HepG2 (cell line): Measurements from ENCODE around the gene CAST. TPM values are rescaled to one million over a fixed set of nuclear protein-coding genes. Genes with fewer than 3 reads are reported as not detected.
A peak's percentile ranks its signal among the peaks of the same experiment; 100 is the strongest.

ENCODE experiments used
- AGO2 ChIP-seq: fragments of 200-400 bp; formaldehyde crosslinking; optimal IDR thresholded peaks from 2 replicates; pipeline ENCODE3; 2017; ENCODE audit warnings: mild to moderate bottlenecking, low read depth, low read length, moderate library complexity
- ELF1 ChIP-seq: sonication (generic); formaldehyde crosslinking; IDR thresholded peaks from 2 replicates; pipeline ENCODE4 v1.4.0; 2020; ENCODE audit warnings: missing genetic modification reagents
- GABPB1 ChIP-seq: IDR thresholded peaks from 2 replicates; pipeline ENCODE4 v1.6.1; 2016; ENCODE audit warnings: mild to moderate bottlenecking, missing genetic modification reagents, moderate library complexity, missing compliant biosample characterization
- GTF2F1 ChIP-seq: fragments of 150-350 bp; IDR thresholded peaks from 2 replicates; pipeline ENCODE4 v1.6.1; 2014; ENCODE audit warnings: low read length
- HOXD1 ChIP-seq: sonication (generic); formaldehyde crosslinking; IDR thresholded peaks from 2 replicates; pipeline ENCODE4 v1.5.0; 2020; ENCODE audit warnings: missing genetic modification reagents
- IKZF4 ChIP-seq: sonication (generic); formaldehyde crosslinking; IDR thresholded peaks from 2 replicates; pipeline ENCODE4 v1.5.1; 2020; ENCODE audit warnings: borderline replicate concordance, mild to moderate bottlenecking, low read depth, missing genetic modification reagents; ENCODE audit errors: not compliant biosample characterization
- KMT2A ChIP-seq: sonication (generic); formaldehyde crosslinking; IDR thresholded peaks from 2 replicates; pipeline ENCODE4 v1.4.0; 2020; ENCODE audit warnings: missing genetic modification reagents
- PAF1 ChIP-seq: IDR thresholded peaks from 2 replicates; pipeline ENCODE4 v1.6.1; 2016; ENCODE audit warnings: missing genetic modification reagents, missing compliant biosample characterization
- PAWR ChIP-seq: sonication (generic); formaldehyde crosslinking; IDR thresholded peaks from 2 replicates; pipeline ENCODE4 v1.4.0; 2020; ENCODE audit warnings: missing genetic modification reagents, mild to moderate bottlenecking, borderline replicate concordance
- PCBP2 ChIP-seq: fragments of 200-400 bp; formaldehyde crosslinking; optimal IDR thresholded peaks from 2 replicates; pipeline ENCODE3; 2018; ENCODE audit warnings: low read length, low read depth; ENCODE audit not compliant: poor library complexity, severe bottlenecking
- REPIN1 ChIP-seq: sonication (generic); formaldehyde crosslinking; IDR thresholded peaks from 2 replicates; pipeline ENCODE4 v1.8.0; 2022; ENCODE audit warnings: missing genetic modification reagents, low read depth, mild to moderate bottlenecking, borderline replicate concordance
- SOX5 ChIP-seq: IDR thresholded peaks from 2 replicates; pipeline ENCODE4 v1.6.1; 2016; ENCODE audit warnings: borderline replicate concordance
- TEAD3 ChIP-seq: optimal IDR thresholded peaks from 2 replicates; pipeline ENCODE3; 2016; ENCODE audit warnings: borderline replicate concordance
- WIZ ChIP-seq: sonication (generic); formaldehyde crosslinking; IDR thresholded peaks from 2 replicates; pipeline ENCODE4 v1.5.1; 2020; ENCODE audit warnings: mild to moderate bottlenecking, missing genetic modification reagents
- ZNF3 ChIP-seq: IDR thresholded peaks from 2 replicates; pipeline ENCODE4 v1.7.0; 2017; ENCODE audit warnings: inconsistent platforms
- ZNF451 ChIP-seq: sonication (generic); formaldehyde crosslinking; IDR thresholded peaks from 2 replicates; pipeline ENCODE4 v1.5.0; 2020; ENCODE audit warnings: mild to moderate bottlenecking, missing genetic modification reagents
- ZNF75D ChIP-seq: sonication (generic); formaldehyde crosslinking; IDR thresholded peaks from 2 replicates; pipeline ENCODE4 v1.8.1; 2023; ENCODE audit warnings: missing genetic modification reagents, mild to moderate bottlenecking, borderline replicate concordance
- polyA plus RNA-seq, 8 experiments: library from polyadenylated mRNA; depleted of rRNA in 3 of 8; stranded (reverse) in 7 of 8; unstranded in 1 of 8; fragments of >200 nt; fragmentation: Illumina TruSeq in 4 of 8; extraction: Trizol in 4 of 8; gene quantifications; 2 replicates each; pipeline versions ENCODE4 v1.2.1 to v1.2.3, GENCODE V29; 2011 to 2016; ENCODE audit warnings: low read depth in 4 of 8, missing spikeins in 1 of 8, mixed read lengths in 1 of 8; ENCODE audit not compliant: insufficient read depth in 1 of 8
- total RNA-seq, 5 experiments: library from RNA; depleted of rRNA; stranded (reverse); fragments of >200 nt; fragmentation: Illumina TruSeq; extraction: Trizol; gene quantifications; 2 replicates each; pipeline ENCODE4 v1.2.3, GENCODE V29; 2016; ENCODE audit warnings: low read depth in 1 of 5
- TF ChIP-seq, protein P1 (sequence below): IDR thresholded peaks from 2 replicates; pipeline ENCODE4 v1.6.1; 2016; ENCODE audit warnings: missing compliant biosample characterization, missing genetic modification reagents, borderline replicate concordance
- TF ChIP-seq, protein P2 (sequence below): sonication (generic); formaldehyde crosslinking; IDR thresholded peaks from 2 replicates; pipeline ENCODE4 v1.8.1; 2023; ENCODE audit warnings: missing genetic modification reagents, inconsistent platforms, borderline replicate concordance
- TF ChIP-seq, protein P3 (sequence below): sonication (generic); formaldehyde crosslinking; IDR thresholded peaks from 2 replicates; pipeline ENCODE4 v1.8.0; 2022; ENCODE audit warnings: mild to moderate bottlenecking, missing genetic modification reagents, moderate library complexity
- TF ChIP-seq, protein P4 (sequence below): sonication (generic); formaldehyde crosslinking; IDR thresholded peaks from 2 replicates; pipeline ENCODE4 v1.4.0; 2020; ENCODE audit warnings: missing genetic modification reagents
- TF ChIP-seq, protein P5 (sequence below): fragments of 450-650 bp; IDR thresholded peaks from 2 replicates; pipeline ENCODE4 v1.6.1; 2016
- TF ChIP-seq, protein P6 (sequence below): sonication (generic); formaldehyde crosslinking; IDR thresholded peaks from 2 replicates; pipeline ENCODE4 v1.4.0; 2020; ENCODE audit warnings: missing genetic modification reagents

CAST gene
- total and polyA plus RNA-seq, 2 of the 13 experiments (the other 11 are each of a cell fraction or from before 2014, with no cell fraction given), result 42.1 to 67.6 TPM

DNA sequence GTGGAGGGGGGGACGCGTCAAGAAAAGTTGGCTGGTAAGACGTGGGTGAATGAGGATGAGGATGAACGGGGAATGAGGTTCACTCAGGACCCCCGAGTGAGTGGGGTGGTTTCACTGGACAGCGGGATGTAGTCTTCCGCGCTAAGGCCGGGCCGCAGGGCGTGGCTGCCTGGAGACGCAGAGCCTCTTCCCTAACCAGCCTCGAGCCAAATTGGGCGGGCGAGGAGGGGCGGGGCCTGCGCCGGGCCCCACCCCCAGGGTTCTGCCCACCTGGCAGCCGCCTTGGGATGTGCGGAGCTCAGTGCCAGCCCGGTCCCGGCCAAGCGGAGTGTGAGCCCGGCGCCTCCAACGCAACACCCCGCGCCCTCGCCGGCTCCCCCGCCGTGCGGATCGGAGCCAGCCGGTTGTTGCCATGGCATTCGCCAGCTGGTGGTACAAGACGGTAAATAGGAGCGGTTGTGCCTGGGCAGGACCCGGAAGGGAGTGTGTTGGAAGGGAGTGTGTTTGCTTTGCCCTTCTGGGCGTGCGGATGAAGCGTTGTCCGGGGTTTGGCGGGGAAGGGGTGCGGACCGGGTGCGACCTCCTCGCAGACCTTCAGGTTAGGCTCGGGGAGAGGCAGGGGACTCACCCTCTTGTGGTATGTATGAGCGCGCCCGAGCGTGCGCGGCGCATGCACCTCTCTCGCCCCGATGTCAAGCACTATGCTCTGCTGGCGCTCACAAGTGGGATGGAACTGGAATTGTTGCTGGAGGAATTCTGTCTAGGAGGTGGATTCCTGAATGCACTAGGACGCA lies 746 bp downstream of the CAST start (continued):
- TF ChIP-seq, protein P1, sequence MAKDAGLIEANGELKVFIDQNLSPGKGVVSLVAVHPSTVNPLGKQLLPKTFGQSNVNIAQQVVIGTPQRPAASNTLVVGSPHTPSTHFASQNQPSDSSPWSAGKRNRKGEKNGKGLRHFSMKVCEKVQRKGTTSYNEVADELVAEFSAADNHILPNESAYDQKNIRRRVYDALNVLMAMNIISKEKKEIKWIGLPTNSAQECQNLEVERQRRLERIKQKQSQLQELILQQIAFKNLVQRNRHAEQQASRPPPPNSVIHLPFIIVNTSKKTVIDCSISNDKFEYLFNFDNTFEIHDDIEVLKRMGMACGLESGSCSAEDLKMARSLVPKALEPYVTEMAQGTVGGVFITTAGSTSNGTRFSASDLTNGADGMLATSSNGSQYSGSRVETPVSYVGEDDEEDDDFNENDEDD (CRISPR knock-in tag), result peak; percentile 39; the same call in 1 of the 2 replicates
- TF ChIP-seq KMT2A (CRISPR knock-in tag), result peak; percentile 53; the same call in 1 of the 2 replicates
- peak; percentile 52 for TF ChIP-seq TEAD3 (CRISPR knock-in tag)
- TF ChIP-seq, protein P2, sequence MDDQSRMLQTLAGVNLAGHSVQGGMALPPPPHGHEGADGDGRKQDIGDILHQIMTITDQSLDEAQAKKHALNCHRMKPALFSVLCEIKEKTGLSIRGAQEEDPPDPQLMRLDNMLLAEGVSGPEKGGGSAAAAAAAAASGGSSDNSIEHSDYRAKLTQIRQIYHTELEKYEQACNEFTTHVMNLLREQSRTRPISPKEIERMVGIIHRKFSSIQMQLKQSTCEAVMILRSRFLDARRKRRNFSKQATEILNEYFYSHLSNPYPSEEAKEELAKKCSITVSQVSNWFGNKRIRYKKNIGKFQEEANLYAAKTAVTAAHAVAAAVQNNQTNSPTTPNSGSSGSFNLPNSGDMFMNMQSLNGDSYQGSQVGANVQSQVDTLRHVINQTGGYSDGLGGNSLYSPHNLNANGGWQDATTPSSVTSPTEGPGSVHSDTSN (CRISPR knock-in tag), result no peak
- TF ChIP-seq PCBP2, result no peak
- peak; percentile 67 for TF ChIP-seq ELF1 (CRISPR knock-in tag)
- TF ChIP-seq, protein P3, sequence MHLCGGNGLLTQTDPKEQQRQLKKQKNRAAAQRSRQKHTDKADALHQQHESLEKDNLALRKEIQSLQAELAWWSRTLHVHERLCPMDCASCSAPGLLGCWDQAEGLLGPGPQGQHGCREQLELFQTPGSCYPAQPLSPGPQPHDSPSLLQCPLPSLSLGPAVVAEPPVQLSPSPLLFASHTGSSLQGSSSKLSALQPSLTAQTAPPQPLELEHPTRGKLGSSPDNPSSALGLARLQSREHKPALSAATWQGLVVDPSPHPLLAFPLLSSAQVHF (CRISPR knock-in tag), result no peak
- no peak for TF ChIP-seq IKZF4 (CRISPR knock-in tag)
- peak; percentile 47; the same call in 1 of the 2 replicates for TF ChIP-seq GABPB1 (CRISPR knock-in tag)
- no peak for TF ChIP-seq ZNF3 (CRISPR knock-in tag)
- TF ChIP-seq, protein P4, sequence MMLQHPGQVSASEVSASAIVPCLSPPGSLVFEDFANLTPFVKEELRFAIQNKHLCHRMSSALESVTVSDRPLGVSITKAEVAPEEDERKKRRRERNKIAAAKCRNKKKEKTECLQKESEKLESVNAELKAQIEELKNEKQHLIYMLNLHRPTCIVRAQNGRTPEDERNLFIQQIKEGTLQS (CRISPR knock-in tag), result no peak
- TF ChIP-seq, protein P5, sequence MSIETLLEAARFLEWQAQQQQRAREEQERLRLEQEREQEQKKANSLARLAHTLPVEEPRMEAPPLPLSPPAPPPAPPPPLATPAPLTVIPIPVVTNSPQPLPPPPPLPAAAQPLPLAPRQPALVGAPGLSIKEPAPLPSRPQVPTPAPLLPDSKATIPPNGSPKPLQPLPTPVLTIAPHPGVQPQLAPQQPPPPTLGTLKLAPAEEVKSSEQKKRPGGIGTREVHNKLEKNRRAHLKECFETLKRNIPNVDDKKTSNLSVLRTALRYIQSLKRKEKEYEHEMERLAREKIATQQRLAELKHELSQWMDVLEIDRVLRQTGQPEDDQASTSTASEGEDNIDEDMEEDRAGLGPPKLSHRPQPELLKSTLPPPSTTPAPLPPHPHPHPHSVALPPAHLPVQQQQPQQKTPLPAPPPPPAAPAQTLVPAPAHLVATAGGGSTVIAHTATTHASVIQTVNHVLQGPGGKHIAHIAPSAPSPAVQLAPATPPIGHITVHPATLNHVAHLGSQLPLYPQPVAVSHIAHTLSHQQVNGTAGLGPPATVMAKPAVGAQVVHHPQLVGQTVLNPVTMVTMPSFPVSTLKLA, result no peak
- TF ChIP-seq AGO2, result peak; percentile 5
- no peak for TF ChIP-seq PAWR (CRISPR knock-in tag)
- 0 out of 2 replicates have a peak, but pooled peaks have one; percentile 34 for TF ChIP-seq HOXD1 (CRISPR knock-in tag)
- TF ChIP-seq ZNF451, result 0 out of 2 replicates have a peak, but pooled peaks have one; percentile 35
- TF ChIP-seq GTF2F1, result no peak
- 0 out of 2 replicates have a peak, but pooled peaks have one; percentile 32 for TF ChIP-seq REPIN1 (CRISPR knock-in tag)
- TF ChIP-seq, protein P6, sequence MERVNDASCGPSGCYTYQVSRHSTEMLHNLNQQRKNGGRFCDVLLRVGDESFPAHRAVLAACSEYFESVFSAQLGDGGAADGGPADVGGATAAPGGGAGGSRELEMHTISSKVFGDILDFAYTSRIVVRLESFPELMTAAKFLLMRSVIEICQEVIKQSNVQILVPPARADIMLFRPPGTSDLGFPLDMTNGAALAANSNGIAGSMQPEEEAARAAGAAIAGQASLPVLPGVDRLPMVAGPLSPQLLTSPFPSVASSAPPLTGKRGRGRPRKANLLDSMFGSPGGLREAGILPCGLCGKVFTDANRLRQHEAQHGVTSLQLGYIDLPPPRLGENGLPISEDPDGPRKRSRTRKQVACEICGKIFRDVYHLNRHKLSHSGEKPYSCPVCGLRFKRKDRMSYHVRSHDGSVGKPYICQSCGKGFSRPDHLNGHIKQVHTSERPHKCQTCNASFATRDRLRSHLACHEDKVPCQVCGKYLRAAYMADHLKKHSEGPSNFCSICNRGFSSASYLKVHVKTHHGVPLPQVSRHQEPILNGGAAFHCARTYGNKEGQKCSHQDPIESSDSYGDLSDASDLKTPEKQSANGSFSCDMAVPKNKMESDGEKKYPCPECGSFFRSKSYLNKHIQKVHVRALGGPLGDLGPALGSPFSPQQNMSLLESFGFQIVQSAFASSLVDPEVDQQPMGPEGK, result peak; percentile 26; the same call in 1 of the 2 replicates
- no peak for TF ChIP-seq ZNF75D
- TF ChIP-seq PAF1 (CRISPR knock-in tag), result no peak
- TF ChIP-seq SOX5 (CRISPR knock-in tag), result no peak
- no peak for TF ChIP-seq WIZ (CRISPR knock-in tag)
